Aorta (tissue), 5 donors: Measurements from ENCODE around the gene TTBK1. TPM values are rescaled to one million over a fixed set of nuclear protein-coding genes. Genes with fewer than 3 reads are reported as not detected.

ENCODE experiments used
- ATAC-seq: fragments of 200-7000 bp; cut with Tn5 transposase; one replicate; pipeline ENCODE4 v1.9.1; 2022; ENCODE audit warnings: moderate library complexity; ENCODE audit not compliant: low FRiP score
- DNase-seq, 2 donors: peaks; one replicate each; pipeline ENCODE4 v3.0.0-alpha.2; 2020
- H3K27ac ChIP-seq, 2 donors: one replicate each; pipeline ENCODE4 v1.5.1; 2013; ENCODE audit warnings: low read length in 2 of 2, mild to moderate bottlenecking in 2 of 2, moderate library complexity in 2 of 2, control low read depth in 1 of 2, inconsistent platforms in 1 of 2, low read depth in 1 of 2
- H3K27me3 ChIP-seq, 2 donors: one replicate each; pipeline ENCODE4 v1.6.1; 2013; ENCODE audit warnings: control low read depth in 1 of 2, low read length in 1 of 2, mild to moderate bottlenecking in 1 of 2, moderate library complexity in 1 of 2; ENCODE audit not compliant: insufficient read depth in 2 of 2, control insufficient read depth in 1 of 2
- H3K36me3 ChIP-seq, 2 donors: one replicate each; pipeline ENCODE4 v1.6.1; 2013; ENCODE audit warnings: control low read depth in 1 of 2, low read length in 1 of 2, mild to moderate bottlenecking in 1 of 2; ENCODE audit not compliant: insufficient read depth in 2 of 2, control insufficient read depth in 1 of 2
- H3K4me1 ChIP-seq, 2 donors: one replicate each; pipeline ENCODE4 v1.6.1; 2013; ENCODE audit warnings: low read length in 2 of 2, control low read depth in 1 of 2, mild to moderate bottlenecking in 1 of 2, moderate library complexity in 1 of 2; ENCODE audit not compliant: insufficient read depth in 2 of 2, control insufficient read depth in 1 of 2
- H3K4me3 ChIP-seq, 2 donors: one replicate each; pipeline ENCODE4 v1.5.1; 2013; ENCODE audit warnings: low read length in 2 of 2, control low read depth in 1 of 2, mild to moderate bottlenecking in 1 of 2
- H3K9me3 ChIP-seq: one replicate; pipeline ENCODE4 v1.6.1; 2013; ENCODE audit warnings: mild to moderate bottlenecking, low read length; ENCODE audit not compliant: control insufficient read depth
- WGBS, 2 donors: extraction: QIAGEN DNeasy Blood & Tissue Kit; methylation state at CpG; one replicate each; pipeline ENCODE4 v1.1.7; 2013; 5-methylcytosine and 5-hydroxymethylcytosine counted together
- intact Hi-C, 2 donors: fragments of 100-400 bp; cut with DNase I; formaldehyde crosslinking; loops; one replicate each; pipeline versions ENCODE4 v1.14.2 to v1.15.0; 2022
- polyA plus RNA-seq, 2 donors: library from polyadenylated mRNA; stranded (reverse); fragments of 200-250 nt; gene quantifications; one replicate each; pipeline ENCODE4 v1.2.3, GENCODE V29; 2013
- total RNA-seq, 2 donors: library from RNA; stranded (reverse); fragmentation: NEBNext Ultra II Directional; extraction: Animal tissue kit (Norgen Biotek cat#: 25700); gene quantifications; one replicate each; pipeline ENCODE4 v1.2.1, GENCODE V29; 2021
- donor health status: healthy with polysubstance abuse.
- donor health status: Bipolar disorder and iron deficiency.
- donor health status: DM: no; HTN: no; CAD: no.
- donor health status: DM: no; HTN: no; CAD: no.
- donor health status: DM: yes; HTN: yes; CAD: no.

The TTBK1 gene
- total and polyA plus RNA-seq, 4 donors, result 0.12 TPM; not detected in 3

DNA sequence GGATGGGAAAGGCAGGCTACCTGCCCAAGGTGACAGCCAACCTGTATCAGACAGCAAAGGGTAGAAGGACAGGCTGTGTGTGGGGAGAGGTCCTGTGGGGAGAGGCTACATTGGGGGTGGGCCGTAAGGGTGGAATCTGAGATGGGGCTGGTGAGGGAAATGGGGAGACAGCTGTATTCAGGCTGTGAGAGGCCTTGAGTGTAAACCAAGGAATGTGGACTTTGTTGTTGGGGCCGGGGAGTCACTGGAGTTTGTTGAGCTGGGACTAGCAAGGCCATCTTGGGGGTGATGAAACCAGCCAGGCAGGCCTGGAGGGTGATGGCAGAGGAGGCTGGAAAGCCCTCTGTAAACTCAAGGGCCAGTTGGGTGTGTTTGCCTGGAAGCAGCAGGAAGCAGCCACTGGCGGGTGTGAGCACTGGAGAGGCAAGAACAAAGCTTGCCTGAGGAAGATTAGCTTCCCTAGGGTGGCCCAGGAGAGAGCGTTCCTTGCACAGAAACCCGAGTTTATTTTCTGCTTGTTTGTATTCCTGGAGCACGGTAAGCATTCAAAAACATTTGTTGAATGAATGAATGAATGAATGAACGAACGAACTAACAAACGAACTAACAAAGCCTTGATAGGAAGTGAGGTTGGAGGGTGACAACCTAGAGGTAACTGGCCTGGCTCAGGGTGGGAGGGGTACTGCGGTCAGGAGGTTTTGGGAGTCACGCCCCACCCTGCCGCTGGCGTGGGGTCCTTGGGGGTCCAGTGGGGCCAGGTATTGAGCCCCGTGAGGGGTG, 18.9 kb downstream of the TTBK1 start:
- no peak overlapping the region for H3K27ac ChIP-seq
- H3K4me3 ChIP-seq, result no peak overlapping the region
- H3K9me3 ChIP-seq, result no peaks in the 10 kb centered on the region
- H3K4me1 ChIP-seq, result no peaks in the 10 kb centered on the region
- DNase-seq (no peak), ATAC-seq (no peak)
- WGBS, 2 donors, result 88 to 91% methylated on average over 14 of the region's 14 CpGs
- H3K27me3 ChIP-seq, result no peaks in the 10 kb centered on the region
- no peaks in the 10 kb centered on the region for H3K36me3 ChIP-seq
- intact Hi-C loops, result loop anchor here in 1 of 2 donors (5.0 kb wide), 1 partner anchor 70 kb away; no protein-coding TSS in a partner anchor

GRCh38 chr6:43262780-43263313, 19.6 kb downstream of the TTBK1 start:
- DNase-seq, result no peak
- no peak for ATAC-seq
- H3K9me3 ChIP-seq, result no peaks in the 10 kb centered on the region
- no peak overlapping the region for H3K4me3 ChIP-seq
- H3K36me3 ChIP-seq, result no peaks in the 10 kb centered on the region
- 90 to 91% methylated on average over 33 to 39 of the region's 39 CpGs for WGBS, 2 donors
- intact Hi-C loops, result loop anchor here in 1 of 2 donors (5.0 kb wide), 1 partner anchor 69 kb away; no protein-coding TSS in a partner anchor
- H3K27me3 ChIP-seq, result no peaks in the 10 kb centered on the region
- no peak overlapping the region for H3K27ac ChIP-seq
- no peaks in the 10 kb centered on the region for H3K4me1 ChIP-seq

GRCh38 chr6:43263314-43264178, 20.3 kb downstream of the TTBK1 start:
- Histone ChIP-seq H3K4me3 (no peak overlapping the region), H3K36me3 (no peaks in the 10 kb centered on the region), H3K27ac (no peak overlapping the region), H3K4me1 (no peaks in the 10 kb centered on the region), H3K27me3 (no peaks in the 10 kb centered on the region), H3K9me3 (no peaks in the 10 kb centered on the region)
- intact Hi-C loops, result loop anchor here in 1 of 2 donors (5.0 kb wide), 1 partner anchor 69 kb away; no protein-coding TSS in a partner anchor
- DNase-seq (peak; percentile 85 to 88), ATAC-seq (peak; percentile 78)
- WGBS, 2 donors, result 55 to 57% methylated on average over 12 of the region's 12 CpGs

- Histone ChIP-seq H3K27me3 (no peaks in the 10 kb centered on the region), H3K36me3 (no peaks in the 10 kb centered on the region), H3K4me1 (no peaks in the 10 kb centered on the region), H3K27ac (no peak overlapping the region), H3K9me3 (no peaks in the 10 kb centered on the region), H3K4me3 (no peak overlapping the region)
- DNase-seq (no peak), ATAC-seq (no peak)
- intact Hi-C loops, result loop anchor here in 1 of 2 donors (5.0 kb wide), 1 partner anchor 68 kb away; no protein-coding TSS in a partner anchor
- WGBS, 2 donors, result 90 to 91% methylated on average over 5 of the region's 5 CpGs
Measured at GRCh38 chr6:43264599-43265145, 21.4 kb downstream of the TTBK1 start.

DNA sequence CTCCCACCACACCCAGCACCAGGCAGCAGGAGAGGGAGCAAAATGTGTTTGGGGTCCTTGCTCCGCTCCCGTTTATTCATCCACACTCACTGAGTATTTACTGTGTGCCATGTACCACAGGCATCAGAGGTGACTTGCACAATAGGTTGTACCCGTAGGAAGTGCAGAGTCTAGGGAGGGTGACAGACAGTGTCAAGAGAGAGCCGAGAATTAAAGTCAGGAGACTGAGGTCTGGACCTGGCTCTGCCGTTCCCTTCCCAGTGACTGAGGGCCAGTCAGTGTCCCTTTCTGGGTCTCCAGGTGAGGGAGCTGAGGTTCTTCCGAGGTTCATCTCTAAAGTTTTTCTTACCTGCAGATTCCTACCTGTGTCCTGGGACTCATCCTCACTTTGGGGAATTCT, 22.3 kb downstream of the TTBK1 start:
- 92 to 93% methylated on average over 6 of the region's 6 CpGs for WGBS, 2 donors
- no peak overlapping the region for H3K27ac ChIP-seq
- DNase-seq (no peak), ATAC-seq (no peak)
- H3K9me3 ChIP-seq, result no peaks in the 10 kb centered on the region
- H3K4me1 ChIP-seq, result no peaks in the 10 kb centered on the region
- intact Hi-C loops, result no loop called here
- H3K27me3 ChIP-seq, result no peaks in the 10 kb centered on the region
- H3K36me3 ChIP-seq, result no peaks in the 10 kb centered on the region
- no peak overlapping the region for H3K4me3 ChIP-seq

GRCh38 chr6:43267619-43268354, 24.5 kb downstream of the TTBK1 start:
- 88 to 92% methylated on average over 7 of the region's 7 CpGs for WGBS, 2 donors
- DNase-seq (no peak), ATAC-seq (no peak)
- intact Hi-C loops, result no loop called here
- no peaks in the 10 kb centered on the region for H3K36me3 ChIP-seq
- no peak overlapping the region for H3K27ac ChIP-seq
- no peaks in the 10 kb centered on the region for H3K27me3 ChIP-seq
- H3K4me1 ChIP-seq, result no peaks in the 10 kb centered on the region
- no peaks in the 10 kb centered on the region for H3K9me3 ChIP-seq
- no peak overlapping the region for H3K4me3 ChIP-seq

DNA sequence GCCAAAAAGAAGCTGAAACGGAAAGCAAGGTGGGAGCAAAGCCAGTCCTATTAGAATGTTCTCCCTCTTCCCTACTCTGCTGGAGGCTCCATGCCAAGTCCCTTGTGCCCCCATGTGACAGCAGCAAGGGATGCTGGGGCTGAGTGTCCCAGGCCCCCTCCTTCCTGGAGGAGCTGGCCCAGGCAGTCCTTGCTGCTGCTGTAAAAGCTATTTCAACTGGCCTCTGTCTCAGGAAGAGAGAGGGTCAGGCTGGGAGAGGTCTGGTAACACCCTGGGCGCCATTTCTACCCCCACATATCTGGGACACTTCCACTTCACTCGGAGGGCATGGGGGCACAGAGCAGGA, 25.0 kb downstream of the TTBK1 start:
- H3K4me1 ChIP-seq, result no peaks in the 10 kb centered on the region
- no peak overlapping the region for H3K4me3 ChIP-seq
- WGBS, 2 donors, result 43 to 44% methylated on average over 3 of the region's 3 CpGs
- no peaks in the 10 kb centered on the region for H3K27me3 ChIP-seq
- H3K36me3 ChIP-seq, result no peaks in the 10 kb centered on the region
- no peak for DNase-seq
- H3K9me3 ChIP-seq, result no peaks in the 10 kb centered on the region
- intact Hi-C loops, result no loop called here
- peak; percentile 45 for ATAC-seq
- H3K27ac ChIP-seq, result no peak overlapping the region

DNA sequence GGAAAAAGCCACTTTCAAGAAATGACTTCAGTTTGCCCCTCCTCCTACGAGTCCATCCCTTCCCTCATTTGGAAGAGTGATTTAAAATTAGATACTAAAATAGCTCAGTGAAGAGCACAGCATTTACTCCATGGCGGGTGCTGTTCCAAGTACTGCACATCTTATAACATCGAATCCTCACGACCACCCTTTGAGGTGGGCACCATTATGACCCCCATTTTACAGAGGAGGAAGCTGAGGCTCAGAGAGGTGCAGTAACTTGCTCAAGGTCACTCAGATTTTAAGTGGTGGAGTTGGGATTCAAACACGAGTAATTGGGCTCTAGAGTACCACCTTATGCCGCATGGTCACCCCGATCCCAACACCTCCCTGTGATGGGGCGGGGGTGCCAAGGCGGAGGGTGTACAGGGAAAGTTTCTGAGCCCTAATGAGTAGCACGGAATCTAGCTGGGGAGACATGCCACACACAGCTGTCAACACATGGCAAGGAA, 25.5 kb downstream of the TTBK1 start:
- no peaks in the 10 kb centered on the region for H3K9me3 ChIP-seq
- 69 to 73% methylated on average over 10 of the region's 10 CpGs for WGBS, 2 donors
- H3K27ac ChIP-seq, result no peak overlapping the region
- H3K4me1 ChIP-seq, result no peaks in the 10 kb centered on the region
- H3K27me3 ChIP-seq, result no peaks in the 10 kb centered on the region
- no peak overlapping the region for H3K4me3 ChIP-seq
- no peak for DNase-seq
- H3K36me3 ChIP-seq, result no peaks in the 10 kb centered on the region
- intact Hi-C loops, result no loop called here
- ATAC-seq, result peak; percentile 41
